Measurements from ENCODE around the gene TPRG1L.
A peak's percentile ranks its signal among the peaks of the same experiment; 100 is the strongest.
"Not testable (repeated sequence)": the region's sequence is repeated elsewhere in the genome, so short reads cannot be mapped to it uniquely, and the experiment has no call there.

Gene TPRG1L

GRCh38 chr1:3609769-3610526 lies 14.9 kb upstream of the TPRG1L start:
- no peak for DNase-seq

- DNase-seq: no peak
Measured at GRCh38 chr1:3610527-3611169, 14.2 kb upstream of the TPRG1L start.

- peak; percentile 68 for DNase-seq
Measured at GRCh38 chr1:3611170-3612019, 13.4 kb upstream of the TPRG1L start, which contains the start of gene MEGF6. TSS of gene MEGF6 (minus strand) at chr1:3611508. CDS start at chr1:3611268, 240 bp downstream.

GRCh38 chr1:3612123-3612522 lies 12.7 kb upstream of the TPRG1L start:
- no peak for DNase-seq

- no peak for DNase-seq
Measured at GRCh38 chr1:3614755-3615742, 9.8 kb upstream of the TPRG1L start.

GRCh38 chr1:3616861-3617260 lies 8.0 kb upstream of the TPRG1L start:
- no peak for DNase-seq

- DNase-seq: no peak
Measured at GRCh38 chr1:3617806-3618345, 6.9 kb upstream of the TPRG1L start.

- DNase-seq: no peak
Measured at GRCh38 chr1:3618531-3618880, 6.3 kb upstream of the TPRG1L start.

GRCh38 chr1:3618881-3619671 lies 5.7 kb upstream of the TPRG1L start:
- DNase-seq: peak; percentile 86

- no peak for DNase-seq
Measured at GRCh38 chr1:3620708-3621107, 4.1 kb upstream of the TPRG1L start.

GRCh38 chr1:3621151-3621671 lies 3.6 kb upstream of the TPRG1L start:
- DNase-seq: peak; percentile 25

GRCh38 chr1:3622102-3622501 lies 2.7 kb upstream of the TPRG1L start:
- DNase-seq: not testable (repeated sequence)

- DNase-seq: no peak
Measured at GRCh38 chr1:3623441-3624199, 1.2 kb upstream of the TPRG1L start.

GRCh38 chr1:3625151-3625907 lies 514 bp downstream of the TPRG1L start:
- DNase-seq: no peak

- DNase-seq: no peak
Measured at GRCh38 chr1:3626025-3626424, 1.2 kb downstream of the TPRG1L start.

GRCh38 chr1:3627515-3628253 lies 2.9 kb downstream of the TPRG1L start:
- DNase-seq: no peak

- no peak for DNase-seq
Measured at GRCh38 chr1:3628445-3628844, 3.6 kb downstream of the TPRG1L start.

GRCh38 chr1:3629561-3630160 lies 4.8 kb downstream of the TPRG1L start:
- DNase-seq: no peak
